HEK293 (cell line): Measurements from ENCODE around the gene AFF3.

Experiments used
- CTCF ChIA-PET: fragments of 350-600 bp; formaldehyde crosslinking; extraction: SDS; loops from one replicate; lab custom pipeline; 2021; ENCODE audit warnings: antibody characterized with exemption; lab: Yijun Ruan, JAX
- POLR2A ChIA-PET: fragments of 300-600 bp; formaldehyde crosslinking; extraction: SDS; loops from one replicate; lab custom pipeline; 2020; ENCODE audit warnings: antibody characterized with exemption, inconsistent platforms; lab: Yijun Ruan, JAX
- H3K27ac ChIP-seq: fragments of 200-500 bp; sonication (Bioruptor generic); 2 replicates; pipeline ENCODE4 v1.5.1; 2014; ENCODE audit warnings: low read depth, low read length, control low read depth, inconsistent platforms; ENCODE audit errors: extremely low read depth
- H3K36me3 ChIP-seq, 2 experiments: fragments of 200-500 bp in 1 of 2; sonication (Bioruptor generic) in 1 of 2; 1 replicate in 1 of 2; 2 replicates in 1 of 2; pipeline ENCODE4 v1.5.1; 2014 to 2017; ENCODE audit warnings: inconsistent platforms in 2 of 2, low read length in 2 of 2; ENCODE audit not compliant: control insufficient read depth in 2 of 2, insufficient read depth in 1 of 2
- H3K4me1 ChIP-seq: fragments of 200-500 bp; sonication (Bioruptor generic); 2 replicates; pipeline ENCODE4 v1.5.1; 2014; ENCODE audit warnings: mild to moderate bottlenecking, low read length, inconsistent platforms; ENCODE audit not compliant: control insufficient read depth, insufficient read depth
- H3K4me3 ChIP-seq: 2 replicates; pipeline ENCODE4 v1.5.1; 2011; ENCODE audit warnings: low read depth, mild to moderate bottlenecking, control low read depth, low read length, moderate library complexity
- H3K9me3 ChIP-seq: fragments of 200-500 bp; sonication (Bioruptor generic); 2 replicates; pipeline ENCODE4 v1.5.1; 2014; ENCODE audit warnings: low read depth, low read length, inconsistent platforms; ENCODE audit not compliant: control insufficient read depth, insufficient read depth
- KLF8 ChIP-seq: fragments of 450-650 bp; formaldehyde crosslinking; IDR thresholded peaks from 2 replicates; pipeline ENCODE4 v1.5.1; 2016; ENCODE audit warnings: missing biosample characterization, missing genetic modification characterization
- KLF9 ChIP-seq: fragments of 450-650 bp; formaldehyde crosslinking; IDR thresholded peaks from 2 replicates; pipeline ENCODE4 v1.5.1; 2016; ENCODE audit warnings: missing biosample characterization, missing genetic modification characterization, low read depth
- OVOL3 ChIP-seq: fragments of 450-650 bp; formaldehyde crosslinking; IDR thresholded peaks from 2 replicates; pipeline ENCODE4 v1.5.1; 2016; ENCODE audit warnings: missing biosample characterization, missing genetic modification characterization
- ZBTB17 ChIP-seq: fragments of 450-650 bp; formaldehyde crosslinking; IDR thresholded peaks from 2 replicates; pipeline ENCODE4 v1.5.1; 2016; ENCODE audit warnings: missing biosample characterization, missing genetic modification characterization
- ZBTB20 ChIP-seq: fragments of 450-650 bp; formaldehyde crosslinking; IDR thresholded peaks from 2 replicates; pipeline ENCODE4 v1.5.1; 2016; ENCODE audit warnings: missing biosample characterization, missing genetic modification characterization
- ZNF10 ChIP-seq: fragments of 450-650 bp; formaldehyde crosslinking; IDR thresholded peaks from 2 replicates; pipeline ENCODE4 v1.5.1; 2017; ENCODE audit warnings: missing biosample characterization, missing genetic modification characterization
- ZNF146 ChIP-seq: fragments of 450-650 bp; formaldehyde crosslinking; IDR thresholded peaks from 2 replicates; pipeline ENCODE4 v1.5.1; 2016; ENCODE audit warnings: missing biosample characterization, missing genetic modification characterization
- ZNF155 ChIP-seq: fragments of 450-650 bp; formaldehyde crosslinking; IDR thresholded peaks from 2 replicates; pipeline ENCODE4 v1.5.1; 2016; ENCODE audit warnings: missing biosample characterization, missing genetic modification characterization
- ZNF2 ChIP-seq: fragments of 450-650 bp; formaldehyde crosslinking; IDR thresholded peaks from 2 replicates; pipeline ENCODE4 v1.5.1; 2016; ENCODE audit warnings: missing biosample characterization, missing genetic modification characterization
- ZNF214 ChIP-seq: fragments of 450-650 bp; formaldehyde crosslinking; IDR thresholded peaks from 2 replicates; pipeline ENCODE4 v1.5.1; 2017; ENCODE audit warnings: missing biosample characterization, mild to moderate bottlenecking, missing genetic modification characterization, borderline replicate concordance
- ZNF239 ChIP-seq: fragments of 450-650 bp; formaldehyde crosslinking; IDR thresholded peaks from 2 replicates; pipeline ENCODE4 v1.5.1; 2016; ENCODE audit warnings: missing biosample characterization, missing genetic modification characterization
- ZNF274 ChIP-seq, 2 experiments: fragments of 200-500 bp in 1 of 2; fragments of 450-650 bp in 1 of 2; sonication (Bioruptor generic) in 1 of 2; formaldehyde crosslinking in 1 of 2; IDR thresholded peaks; 2 replicates each; pipeline versions ENCODE4 v1.5.1 to v1.6.1; 2014 to 2016; ENCODE audit warnings: borderline replicate concordance in 1 of 2, inconsistent platforms in 1 of 2, low read length in 1 of 2, missing biosample characterization in 1 of 2, missing genetic modification characterization in 1 of 2
- ZNF513 ChIP-seq: fragments of 450-650 bp; IDR thresholded peaks from 2 replicates; pipeline ENCODE4 v1.5.1; 2018; ENCODE audit warnings: missing biosample characterization, missing genetic modification characterization
- ZNF658 ChIP-seq: fragments of 450-650 bp; formaldehyde crosslinking; IDR thresholded peaks from 2 replicates; pipeline ENCODE4; 2016; ENCODE audit warnings: missing biosample characterization, missing genetic modification characterization
- TF ChIP-seq, protein P1 (sequence below): fragments of 450-650 bp; formaldehyde crosslinking; IDR thresholded peaks from 2 replicates; pipeline ENCODE4 v1.5.1; 2016; ENCODE audit warnings: missing biosample characterization, missing genetic modification characterization
- TF ChIP-seq, protein P2 (sequence below): fragments of 450-650 bp; formaldehyde crosslinking; IDR thresholded peaks from 2 replicates; pipeline ENCODE4 v1.5.1; 2016; ENCODE audit warnings: missing biosample characterization, missing genetic modification characterization
- TF ChIP-seq, protein P3 (sequence below): fragments of 450-650 bp; formaldehyde crosslinking; IDR thresholded peaks from 2 replicates; pipeline ENCODE4 v1.5.1; 2016; ENCODE audit warnings: missing biosample characterization, missing genetic modification characterization
- TF ChIP-seq, protein P4 (sequence below): fragments of 450-650 bp; formaldehyde crosslinking; IDR thresholded peaks from 2 replicates; pipeline ENCODE4 v1.5.1; 2016; ENCODE audit warnings: missing biosample characterization, missing genetic modification characterization, borderline replicate concordance

The AFF3 gene

GRCh38 chr2:99886418-99886817 lies 256.0 kb downstream of the AFF3 start:
- CTCF ChIA-PET, result interaction anchor here (0.7 kb wide), 1 partner anchor 375 kb away, joined by 4 read pairs; no protein-coding TSS in a partner anchor
- POLR2A ChIA-PET, result no interaction called here
- H3K9me3 ChIP-seq, result no peaks in the 10 kb centered on the region
- no peak overlapping the region for H3K27ac ChIP-seq
- H3K4me3 ChIP-seq, result no peak overlapping the region
- peaks cover 20% of the 10 kb centered on the region for H3K4me1 ChIP-seq
- H3K36me3 ChIP-seq, result no peaks in the 10 kb centered on the region
- TF ChIP-seq, protein P1, sequence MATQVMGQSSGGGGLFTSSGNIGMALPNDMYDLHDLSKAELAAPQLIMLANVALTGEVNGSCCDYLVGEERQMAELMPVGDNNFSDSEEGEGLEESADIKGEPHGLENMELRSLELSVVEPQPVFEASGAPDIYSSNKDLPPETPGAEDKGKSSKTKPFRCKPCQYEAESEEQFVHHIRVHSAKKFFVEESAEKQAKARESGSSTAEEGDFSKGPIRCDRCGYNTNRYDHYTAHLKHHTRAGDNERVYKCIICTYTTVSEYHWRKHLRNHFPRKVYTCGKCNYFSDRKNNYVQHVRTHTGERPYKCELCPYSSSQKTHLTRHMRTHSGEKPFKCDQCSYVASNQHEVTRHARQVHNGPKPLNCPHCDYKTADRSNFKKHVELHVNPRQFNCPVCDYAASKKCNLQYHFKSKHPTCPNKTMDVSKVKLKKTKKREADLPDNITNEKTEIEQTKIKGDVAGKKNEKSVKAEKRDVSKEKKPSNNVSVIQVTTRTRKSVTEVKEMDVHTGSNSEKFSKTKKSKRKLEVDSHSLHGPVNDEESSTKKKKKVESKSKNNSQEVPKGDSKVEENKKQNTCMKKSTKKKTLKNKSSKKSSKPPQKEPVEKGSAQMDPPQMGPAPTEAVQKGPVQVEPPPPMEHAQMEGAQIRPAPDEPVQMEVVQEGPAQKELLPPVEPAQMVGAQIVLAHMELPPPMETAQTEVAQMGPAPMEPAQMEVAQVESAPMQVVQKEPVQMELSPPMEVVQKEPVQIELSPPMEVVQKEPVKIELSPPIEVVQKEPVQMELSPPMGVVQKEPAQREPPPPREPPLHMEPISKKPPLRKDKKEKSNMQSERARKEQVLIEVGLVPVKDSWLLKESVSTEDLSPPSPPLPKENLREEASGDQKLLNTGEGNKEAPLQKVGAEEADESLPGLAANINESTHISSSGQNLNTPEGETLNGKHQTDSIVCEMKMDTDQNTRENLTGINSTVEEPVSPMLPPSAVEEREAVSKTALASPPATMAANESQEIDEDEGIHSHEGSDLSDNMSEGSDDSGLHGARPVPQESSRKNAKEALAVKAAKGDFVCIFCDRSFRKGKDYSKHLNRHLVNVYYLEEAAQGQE, result no peak
- TF ChIP-seq ZBTB17, result no peak
- TF ChIP-seq, protein P2, sequence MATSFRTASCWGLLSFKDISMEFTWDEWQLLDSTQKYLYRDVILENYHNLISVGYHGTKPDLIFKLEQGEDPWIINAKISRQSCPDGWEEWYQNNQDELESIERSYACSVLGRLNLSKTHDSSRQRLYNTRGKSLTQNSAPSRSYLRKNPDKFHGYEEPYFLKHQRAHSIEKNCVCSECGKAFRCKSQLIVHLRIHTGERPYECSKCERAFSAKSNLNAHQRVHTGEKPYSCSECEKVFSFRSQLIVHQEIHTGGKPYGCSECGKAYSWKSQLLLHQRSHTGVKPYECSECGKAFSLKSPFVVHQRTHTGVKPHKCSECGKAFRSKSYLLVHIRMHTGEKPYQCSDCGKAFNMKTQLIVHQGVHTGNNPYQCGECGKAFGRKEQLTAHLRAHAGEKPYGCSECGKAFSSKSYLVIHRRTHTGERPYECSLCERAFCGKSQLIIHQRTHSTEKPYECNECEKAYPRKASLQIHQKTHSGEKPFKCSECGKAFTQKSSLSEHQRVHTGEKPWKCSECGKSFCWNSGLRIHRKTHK (tag by site-specific recombination), result no peak
- TF ChIP-seq ZNF155 (tag by site-specific recombination), result no peak
- no peak for TF ChIP-seq ZNF214
- TF ChIP-seq ZBTB20 (tag by site-specific recombination), result no peak
- TF ChIP-seq ZNF239 (tag by site-specific recombination), result no peak
- TF ChIP-seq ZNF658, result no peak
- TF ChIP-seq ZNF513 (tag by site-specific recombination), result no peak
- TF ChIP-seq ZNF2 (tag by site-specific recombination), result no peak
- TF ChIP-seq ZNF10 (tag by site-specific recombination), result no peak
- TF ChIP-seq KLF9 (tag by site-specific recombination), result no peak

- no peak overlapping the region for H3K4me3 ChIP-seq
- no peak overlapping the region for H3K27ac ChIP-seq
- H3K4me1 ChIP-seq, result peaks cover 18% of the 10 kb centered on the region; the same call in 1 of the 2 replicates
- TF ChIP-seq OVOL3 (tag by site-specific recombination) (no peak), KLF8 (no peak), ZNF146 (tag by site-specific recombination) (no peak), ZNF239 (tag by site-specific recombination) (no peak), ZNF274 (IDR thresholded peaks at IDR 0.05; ENCODE audit: low read length) (no peak), ZNF274 (tag by site-specific recombination; IDR thresholded peaks at IDR 0.05; ENCODE audit: borderline replicate concordance) (no peak)
- TF ChIP-seq, protein P3, sequence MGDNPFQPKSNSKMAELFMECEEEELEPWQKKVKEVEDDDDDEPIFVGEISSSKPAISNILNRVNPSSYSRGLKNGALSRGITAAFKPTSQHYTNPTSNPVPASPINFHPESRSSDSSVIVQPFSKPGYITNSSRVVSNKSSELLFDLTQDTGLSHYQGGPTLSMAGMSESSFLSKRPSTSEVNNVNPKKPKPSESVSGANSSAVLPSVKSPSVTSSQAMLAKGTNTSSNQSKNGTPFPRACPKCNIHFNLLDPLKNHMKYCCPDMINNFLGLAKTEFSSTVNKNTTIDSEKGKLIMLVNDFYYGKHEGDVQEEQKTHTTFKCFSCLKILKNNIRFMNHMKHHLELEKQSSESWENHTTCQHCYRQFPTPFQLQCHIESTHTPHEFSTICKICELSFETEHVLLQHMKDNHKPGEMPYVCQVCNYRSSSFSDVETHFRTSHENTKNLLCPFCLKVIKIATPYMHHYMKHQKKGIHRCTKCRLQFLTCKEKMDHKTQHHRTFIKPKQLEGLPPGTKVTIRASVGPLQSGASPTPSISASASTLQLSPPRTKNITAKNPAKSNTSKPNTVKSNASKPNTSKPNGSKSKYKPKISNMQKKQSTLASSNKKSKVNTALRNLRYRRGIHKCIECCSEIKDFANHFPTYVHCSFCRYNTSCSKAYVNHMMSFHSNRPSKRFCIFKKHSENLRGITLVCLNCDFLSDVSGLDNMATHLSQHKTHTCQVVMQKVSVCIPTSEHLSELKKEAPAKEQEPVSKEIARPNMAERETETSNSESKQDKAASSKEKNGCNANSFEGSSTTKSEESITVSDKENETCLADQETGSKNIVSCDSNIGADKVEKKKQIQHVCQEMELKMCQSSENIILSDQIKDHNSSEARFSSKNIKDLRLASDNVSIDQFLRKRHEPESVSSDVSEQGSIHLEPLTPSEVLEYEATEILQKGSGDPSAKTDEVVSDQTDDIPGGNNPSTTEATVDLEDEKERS, result no peak
- TF ChIP-seq, protein P4, sequence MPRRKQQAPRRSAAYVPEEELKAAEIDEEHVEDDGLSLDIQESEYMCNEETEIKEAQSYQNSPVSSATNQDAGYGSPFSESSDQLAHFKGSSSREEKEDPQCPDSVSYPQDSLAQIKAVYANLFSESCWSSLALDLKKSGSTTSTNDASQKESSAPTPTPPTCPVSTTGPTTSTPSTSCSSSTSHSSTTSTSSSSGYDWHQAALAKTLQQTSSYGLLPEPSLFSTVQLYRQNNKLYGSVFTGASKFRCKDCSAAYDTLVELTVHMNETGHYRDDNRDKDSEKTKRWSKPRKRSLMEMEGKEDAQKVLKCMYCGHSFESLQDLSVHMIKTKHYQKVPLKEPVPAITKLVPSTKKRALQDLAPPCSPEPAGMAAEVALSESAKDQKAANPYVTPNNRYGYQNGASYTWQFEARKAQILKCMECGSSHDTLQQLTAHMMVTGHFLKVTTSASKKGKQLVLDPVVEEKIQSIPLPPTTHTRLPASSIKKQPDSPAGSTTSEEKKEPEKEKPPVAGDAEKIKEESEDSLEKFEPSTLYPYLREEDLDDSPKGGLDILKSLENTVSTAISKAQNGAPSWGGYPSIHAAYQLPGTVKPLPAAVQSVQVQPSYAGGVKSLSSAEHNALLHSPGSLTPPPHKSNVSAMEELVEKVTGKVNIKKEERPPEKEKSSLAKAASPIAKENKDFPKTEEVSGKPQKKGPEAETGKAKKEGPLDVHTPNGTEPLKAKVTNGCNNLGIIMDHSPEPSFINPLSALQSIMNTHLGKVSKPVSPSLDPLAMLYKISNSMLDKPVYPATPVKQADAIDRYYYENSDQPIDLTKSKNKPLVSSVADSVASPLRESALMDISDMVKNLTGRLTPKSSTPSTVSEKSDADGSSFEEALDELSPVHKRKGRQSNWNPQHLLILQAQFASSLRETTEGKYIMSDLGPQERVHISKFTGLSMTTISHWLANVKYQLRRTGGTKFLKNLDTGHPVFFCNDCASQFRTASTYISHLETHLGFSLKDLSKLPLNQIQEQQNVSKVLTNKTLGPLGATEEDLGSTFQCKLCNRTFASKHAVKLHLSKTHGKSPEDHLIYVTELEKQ (tag by site-specific recombination), result no peak
- no peaks in the 10 kb centered on the region for H3K36me3 ChIP-seq
- ChIA-PET CTCF (no interaction called here), POLR2A (no interaction called here)
- no peaks in the 10 kb centered on the region for H3K9me3 ChIP-seq
Observed at GRCh38 chr2:99883358-99883757, 259.0 kb downstream of the AFF3 start.
